HCT116 (cell line): ENCODE results near the gene DNAJC5. TPM values are rescaled to one million over a fixed set of nuclear protein-coding genes. Genes with fewer than 3 reads are reported as not detected.
"Not testable (repeated sequence)": the region's sequence is repeated elsewhere in the genome, so short reads cannot be mapped to it uniquely, and the experiment has no call there.

Experiments
- ATAC-seq: fragments of 200-7000 bp; cut with Tn5 transposase; 2 replicates; pipeline ENCODE4 v1.9.1; 2020; ENCODE audit warnings: mild to moderate bottlenecking, moderate library complexity
- BruUV-seq: library from RNA; stranded (reverse); fragments of 400-500 nt; replicated peaks from 2 replicates; lab custom pipeline; 2021; lab: Mats Ljungman, UMichigan
- CTCF ChIA-PET: fragments of 300-600 bp; sonication (Branson Sonifier 250); formaldehyde crosslinking; loops from one replicate; lab custom pipeline; 2021; ENCODE audit warnings: antibody characterized with exemption; lab: Charles Lee
- POLR2A ChIA-PET: fragments of 300-600, 350-600 bp; sonication (Branson Sonifier 250); formaldehyde crosslinking; loops from one replicate; lab custom pipeline; 2021; ENCODE audit warnings: antibody characterized with exemption; lab: Charles Lee
- RAD21 ChIA-PET, 2 experiments: fragments of 300-600 bp; sonication (Branson Sonifier 250); formaldehyde crosslinking; loops; one replicate each; lab custom pipeline; 2023; ENCODE audit warnings: low total read pairs in 2 of 2; ENCODE audit not compliant: uncharacterized antibody in 2 of 2, unreplicated experiment in 2 of 2, low non-redundant PET in 1 of 2; lab: Charles Lee
- DNase-seq: peaks from one replicate; pipeline ENCODE4 v3.0.0-alpha.2; 2010; ENCODE audit warnings: low read depth, low spot score
- H2AFZ ChIP-seq: fragments of 200-600 bp; shearing (Covaris generic), sonication (generic); 2 replicates; pipeline ENCODE4 v1.6.1; 2017; ENCODE audit warnings: low read depth, mixed run types, mixed read lengths, antibody characterized with exemption, low read length; ENCODE audit not compliant: poor library complexity, severe bottlenecking
- H3K27ac ChIP-seq: 2 replicates; pipeline ENCODE4 v1.5.1; 2012; ENCODE audit warnings: low read depth, low read length
- H3K27me3 ChIP-seq: fragments of 200-600 bp; sonication (generic); 2 replicates; pipeline ENCODE4 v1.6.1; 2016; ENCODE audit warnings: mixed run types, low read length, mixed read lengths; ENCODE audit not compliant: insufficient read depth
- H3K36me3 ChIP-seq, 2 experiments: fragments of 200-500 bp in 1 of 2; fragments of 200-600 bp in 1 of 2; sonication (Bioruptor generic) in 1 of 2; sonication (generic) in 1 of 2; 2 replicates each; pipeline versions ENCODE4 v1.5.1 to v1.6.1; 2014 to 2016; ENCODE audit warnings: low read length in 2 of 2, inconsistent platforms in 1 of 2, mixed read lengths in 1 of 2, mixed run types in 1 of 2; ENCODE audit not compliant: insufficient read depth in 2 of 2, control insufficient read depth in 1 of 2
- H3K4me1 ChIP-seq, 2 experiments: fragments of 200-600 bp in 1 of 2; sonication (generic) in 1 of 2; 2 replicates each; pipeline versions ENCODE4 v1.5.1 to v1.6.1; 2012 to 2017; ENCODE audit warnings: low read length in 2 of 2, inconsistent platforms in 1 of 2, mild to moderate bottlenecking in 1 of 2, mixed read lengths in 1 of 2, mixed run types in 1 of 2, moderate library complexity in 1 of 2; ENCODE audit not compliant: insufficient read depth in 2 of 2, control insufficient read depth in 1 of 2
- H3K4me2 ChIP-seq: fragments of 200-600 bp; sonication (generic); 2 replicates; pipeline ENCODE4 v1.6.1; 2017; ENCODE audit warnings: mixed run types, low read length, mixed read lengths
- H3K4me3 ChIP-seq, 2 experiments: fragments of 200-600 bp in 1 of 2; sonication (generic) in 1 of 2; replicated peaks in 1 of 2; 2 replicates each; pipeline ENCODE4 v1.5.1; 2011 to 2016; ENCODE audit warnings: low read length in 2 of 2, control low read depth in 1 of 2, low read depth in 1 of 2, mild to moderate bottlenecking in 1 of 2, mixed read lengths in 1 of 2, mixed run types in 1 of 2
- H3K79me2 ChIP-seq: fragments of 200-600 bp; sonication (generic); 2 replicates; pipeline ENCODE4 v1.6.1; 2017; ENCODE audit warnings: mild to moderate bottlenecking, mixed run types, low read length, moderate library complexity, mixed read lengths; ENCODE audit not compliant: insufficient read depth
- H3K9ac ChIP-seq: fragments of 200-600 bp; sonication (generic); 2 replicates; pipeline ENCODE4 v1.6.1; 2016; ENCODE audit warnings: low read length, mixed read lengths
- H3K9me2 ChIP-seq: fragments of 200-600 bp; sonication (generic), shearing (Covaris generic); 2 replicates; pipeline ENCODE4 v1.6.1; 2017; ENCODE audit warnings: mixed run types, mild to moderate bottlenecking, moderate library complexity; ENCODE audit not compliant: insufficient read depth
- H3K9me3 ChIP-seq, 2 experiments: fragments of 200-500 bp in 1 of 2; fragments of 200-600 bp in 1 of 2; sonication (Bioruptor generic) in 1 of 2; sonication (generic) in 1 of 2; 2 replicates each; pipeline ENCODE4 v1.6.1; 2014 to 2017; ENCODE audit warnings: low read length in 2 of 2, mixed read lengths in 2 of 2, inconsistent platforms in 1 of 2, low read depth in 1 of 2, mild to moderate bottlenecking in 1 of 2, mixed run types in 1 of 2, moderate library complexity in 1 of 2; ENCODE audit not compliant: control insufficient read depth in 1 of 2, insufficient read depth in 1 of 2
- H4K20me1 ChIP-seq: fragments of 200-600 bp; sonication (generic), shearing (Covaris generic); 2 replicates; pipeline ENCODE4 v1.6.1; 2017; ENCODE audit warnings: mixed run types, mild to moderate bottlenecking, moderate library complexity; ENCODE audit not compliant: insufficient read depth
- ATF3 ChIP-seq: IDR thresholded peaks from 2 replicates; pipeline ENCODE4 v1.6.1; 2012
- EZH2phosphoT487 ChIP-seq: fragments of 200-600 bp; IDR thresholded peaks from 2 replicates; pipeline ENCODE4 v1.6.1; 2018; ENCODE audit warnings: antibody characterized with exemption, borderline replicate concordance
- ZNF274 ChIP-seq: fragments of 200-500 bp; sonication (Bioruptor generic); IDR thresholded peaks from 2 replicates; pipeline ENCODE4 v1.6.1; 2014; ENCODE audit warnings: mild to moderate bottlenecking, low read depth, low read length, inconsistent platforms
- intact Hi-C: fragments of 100-400 bp; cut with micrococcal nuclease; formaldehyde crosslinking; loops from 2 replicates; pipeline ENCODE4 v1.10.0; 2022
- total RNA-seq: library from RNA; stranded (reverse); gene quantifications from one replicate; pipeline ENCODE4 v1.2.1, GENCODE V29; 2021; ENCODE audit not compliant: unreplicated experiment

The DNAJC5 gene
- total RNA-seq, 1 experiment from 2014 or later: 38.3 TPM

- intact Hi-C loops, H3K27ac ChIP-seq, H3K4me1 ChIP-seq, DNase-seq, H3K4me3 ChIP-seq, H3K27me3 ChIP-seq, H3K9ac ChIP-seq, H3K4me2 ChIP-seq, ATAC-seq, H3K9me3 ChIP-seq, H4K20me1 ChIP-seq, POLR2A ChIA-PET, CTCF ChIA-PET, H3K9me2 ChIP-seq, BruUV-seq, RAD21 ChIA-PET, H2AFZ ChIP-seq: not testable (repeated sequence)
- Histone ChIP-seq H3K36me3 (peaks cover 30 to 34% of the 10 kb centered on the region in 2 experiments), H3K79me2 (peaks cover 39% of the 10 kb centered on the region)
Measured at GRCh38 chr20:63929473-63929883, 34.6 kb downstream of the DNAJC5 start.

- intact Hi-C loops: no loop called here
- peaks cover 27% of the 10 kb centered on the region for H3K79me2 ChIP-seq
- RAD21 ChIA-PET: no interaction called here
- TF ChIP-seq EZH2phosphoT487 (no peak), ATF3 (no peak), ZNF274 (no peak)
- H3K36me3 ChIP-seq: peaks cover 33 to 34% of the 10 kb centered on the region in 2 experiments
- no peak overlapping the region for H3K9ac ChIP-seq
- no peak overlapping the region for H2AFZ ChIP-seq
- no peak overlapping the region for H3K4me3 ChIP-seq
- CTCF ChIA-PET: no interaction called here
- H3K4me1 ChIP-seq: no peaks in the 10 kb centered on the region
- H3K9me2 ChIP-seq: no peaks in the 10 kb centered on the region
- POLR2A ChIA-PET: no interaction called here
- no TSS peak for BruUV-seq
- H3K4me2 ChIP-seq: no peak overlapping the region
- ATAC-seq: no peak
- no peak overlapping the region for H3K27ac ChIP-seq
- no peaks in the 10 kb centered on the region for H4K20me1 ChIP-seq
- no peak for DNase-seq
- H3K9me3 ChIP-seq: no peaks in the 10 kb centered on the region
- no peaks in the 10 kb centered on the region for H3K27me3 ChIP-seq
Measured at GRCh38 chr20:63930971-63931553, 36.1 kb downstream of the DNAJC5 start.
